ENCODE data around the gene KLHL1. TPM values are rescaled to one million over a fixed set of nuclear protein-coding genes. Genes with fewer than 3 reads are reported as not detected.

KLHL1 gene
- total RNA-seq, 1 donor from 2014 or later, result not detected

DNA sequence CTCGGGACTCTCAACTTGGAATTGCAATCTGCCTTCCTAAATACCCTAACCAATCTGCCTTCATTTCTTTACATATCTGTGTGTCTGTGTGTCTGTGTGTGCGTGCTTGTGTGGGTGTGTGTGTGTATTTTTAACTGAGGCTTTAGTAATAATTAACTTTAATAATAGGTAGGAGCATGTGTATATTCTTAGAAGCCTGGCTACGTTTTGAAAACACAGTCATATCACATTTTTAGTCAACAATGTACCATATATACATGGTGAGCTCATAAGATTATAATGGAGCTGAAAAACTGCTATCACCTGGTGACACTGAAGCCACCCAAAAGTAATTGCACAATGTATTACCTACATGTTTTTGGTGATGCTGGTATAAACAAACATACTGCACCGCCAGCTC lies 66.1 kb downstream of the KLHL1 start:
- ATAC-seq, result no peak

DNA sequence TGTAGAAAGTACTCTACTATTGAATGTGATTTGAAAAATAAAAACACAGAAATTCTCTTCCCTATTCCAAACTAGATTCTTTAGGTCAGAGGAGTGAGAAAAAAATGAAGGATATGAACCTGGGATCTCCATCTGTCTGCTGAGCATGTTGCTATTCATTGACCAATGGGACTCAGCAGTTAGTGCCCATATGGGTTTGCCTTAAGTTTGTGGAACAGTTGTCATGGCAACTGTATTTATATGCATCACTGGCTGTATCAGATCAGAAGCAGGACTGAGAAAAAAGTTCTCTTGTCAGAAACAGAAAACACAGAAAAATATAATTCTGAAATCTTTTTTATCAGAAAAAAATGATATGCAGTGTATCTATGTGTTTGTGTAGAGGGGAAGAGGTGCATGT lies 74.0 kb downstream of the KLHL1 start:
- H3K27ac ChIP-seq, result no peak overlapping the region
- H3K9me3 ChIP-seq, result peaks cover 4% of the 10 kb centered on the region
- ATAC-seq, result no peak

More for the DNA sequence above, 66.1 kb downstream of the KLHL1 start:
- H3K27ac ChIP-seq, result no peak overlapping the region
- TF ChIP-seq, protein P1, sequence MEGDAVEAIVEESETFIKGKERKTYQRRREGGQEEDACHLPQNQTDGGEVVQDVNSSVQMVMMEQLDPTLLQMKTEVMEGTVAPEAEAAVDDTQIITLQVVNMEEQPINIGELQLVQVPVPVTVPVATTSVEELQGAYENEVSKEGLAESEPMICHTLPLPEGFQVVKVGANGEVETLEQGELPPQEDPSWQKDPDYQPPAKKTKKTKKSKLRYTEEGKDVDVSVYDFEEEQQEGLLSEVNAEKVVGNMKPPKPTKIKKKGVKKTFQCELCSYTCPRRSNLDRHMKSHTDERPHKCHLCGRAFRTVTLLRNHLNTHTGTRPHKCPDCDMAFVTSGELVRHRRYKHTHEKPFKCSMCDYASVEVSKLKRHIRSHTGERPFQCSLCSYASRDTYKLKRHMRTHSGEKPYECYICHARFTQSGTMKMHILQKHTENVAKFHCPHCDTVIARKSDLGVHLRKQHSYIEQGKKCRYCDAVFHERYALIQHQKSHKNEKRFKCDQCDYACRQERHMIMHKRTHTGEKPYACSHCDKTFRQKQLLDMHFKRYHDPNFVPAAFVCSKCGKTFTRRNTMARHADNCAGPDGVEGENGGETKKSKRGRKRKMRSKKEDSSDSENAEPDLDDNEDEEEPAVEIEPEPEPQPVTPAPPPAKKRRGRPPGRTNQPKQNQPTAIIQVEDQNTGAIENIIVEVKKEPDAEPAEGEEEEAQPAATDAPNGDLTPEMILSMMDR (IDR thresholded peaks at IDR 0.05), result no peak
- no peaks in the 10 kb centered on the region for H3K9me3 ChIP-seq
- no peaks in the 10 kb centered on the region for H3K27me3 ChIP-seq (ENCODE audit: low read depth)
- no peaks in the 10 kb centered on the region for H3K4me1 ChIP-seq
- H3K4me3 ChIP-seq, result no peak overlapping the region
- intact Hi-C loops (cut with DNase I), result no loop called here
- no peaks in the 10 kb centered on the region for H3K36me3 ChIP-seq
- DNase-seq, result no peak

DNA sequence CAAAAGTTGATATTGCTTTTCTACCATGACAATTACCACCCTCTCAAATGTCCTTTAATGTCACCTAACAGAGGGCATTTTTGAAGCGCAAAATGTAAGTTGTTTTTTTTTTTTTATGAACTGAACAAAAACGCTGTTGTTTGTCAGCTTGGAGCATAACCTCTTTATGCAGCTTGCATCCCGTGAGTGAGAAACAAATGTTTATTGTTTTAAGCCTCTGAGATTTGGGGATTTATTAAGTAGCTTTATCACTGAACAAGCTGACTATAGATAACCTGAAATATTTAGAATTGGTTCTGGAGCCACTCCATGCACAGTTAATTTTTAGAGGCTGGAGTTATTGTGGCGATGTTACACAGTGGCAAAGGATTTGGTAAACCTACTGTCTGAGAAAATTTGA lies 80.7 kb downstream of the KLHL1 start:
- no peak for ATAC-seq
- no peaks in the 10 kb centered on the region for H3K36me3 ChIP-seq
- no peak overlapping the region for H3K27ac ChIP-seq
- TF ChIP-seq, protein P1 (IDR thresholded peaks at IDR 0.05), result no peak
- H3K27me3 ChIP-seq (ENCODE audit: low read depth), result no peaks in the 10 kb centered on the region
- no peak for DNase-seq
- no peaks in the 10 kb centered on the region for H3K4me1 ChIP-seq
- no peak overlapping the region for H3K4me3 ChIP-seq
- no peaks in the 10 kb centered on the region for H3K9me3 ChIP-seq
- intact Hi-C loops (cut with DNase I), result no loop called here

More for the DNA sequence above, 74.0 kb downstream of the KLHL1 start:
- Histone ChIP-seq H3K36me3 (no peaks in the 10 kb centered on the region), H3K27me3 (ENCODE audit: low read depth) (no peaks in the 10 kb centered on the region), H3K4me1 (no peaks in the 10 kb centered on the region), H3K4me3 (no peak overlapping the region)
- TF ChIP-seq, protein P1 (IDR thresholded peaks at IDR 0.05), result no peak
- DNase-seq, result no peak
- intact Hi-C loops (cut with DNase I), result no loop called here

DNA sequence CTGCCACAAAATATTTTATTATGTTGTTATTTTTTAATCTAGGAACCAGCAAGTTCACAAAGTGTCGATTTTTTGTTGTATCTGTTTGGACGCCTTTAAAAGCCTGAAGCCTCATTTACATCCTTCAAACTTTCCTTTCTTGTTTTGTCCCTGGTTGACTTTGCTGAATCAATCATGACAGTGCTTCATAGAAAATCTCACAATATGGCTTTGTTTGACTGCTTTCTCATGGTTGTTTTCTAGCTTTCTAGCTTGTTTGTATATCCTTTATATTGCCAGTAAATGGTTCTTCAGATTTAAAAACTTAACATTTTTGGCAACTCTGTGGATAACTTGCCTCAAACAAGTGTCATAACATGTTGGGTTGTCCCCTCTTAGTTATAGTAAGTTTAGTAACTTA lies 84.7 kb downstream of the KLHL1 start:
- TF ChIP-seq, protein P1 (IDR thresholded peaks at IDR 0.05), result no peak
- DNase-seq (no peak), ATAC-seq (no peak)
- intact Hi-C loops (cut with DNase I), result no loop called here
- no peak overlapping the region for H3K4me3 ChIP-seq
- H3K27ac ChIP-seq, result no peak overlapping the region
- H3K27me3 ChIP-seq (ENCODE audit: low read depth), result no peaks in the 10 kb centered on the region
- no peaks in the 10 kb centered on the region for H3K9me3 ChIP-seq
- H3K4me1 ChIP-seq, result no peaks in the 10 kb centered on the region
- H3K36me3 ChIP-seq, result no peaks in the 10 kb centered on the region

DNA sequence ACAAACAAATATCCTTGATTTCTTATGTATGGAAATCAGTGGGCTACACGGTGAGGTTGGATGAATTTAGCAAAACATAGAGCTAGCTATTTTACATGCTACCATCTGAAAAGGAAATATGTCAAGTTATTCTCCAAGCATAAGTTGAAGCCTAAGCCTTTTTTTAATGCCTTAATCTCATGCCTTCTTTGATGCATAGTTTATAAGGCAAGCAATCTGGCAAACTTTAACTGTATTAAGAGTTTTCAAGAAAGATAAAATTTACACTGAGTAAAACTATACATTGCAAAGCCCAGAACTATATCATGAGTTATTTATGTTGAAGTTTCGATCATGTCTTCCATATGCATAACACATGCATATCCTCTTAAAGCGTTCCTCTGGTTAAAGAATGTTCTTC lies 85.6 kb downstream of the KLHL1 start:
- H3K27me3 ChIP-seq (ENCODE audit: low read depth), result no peaks in the 10 kb centered on the region
- no peak overlapping the region for H3K4me3 ChIP-seq
- no peaks in the 10 kb centered on the region for H3K9me3 ChIP-seq
- DNase-seq, result no peak
- intact Hi-C loops (cut with DNase I), result no loop called here
- H3K27ac ChIP-seq, result no peak overlapping the region
- no peak for ATAC-seq
- TF ChIP-seq, protein P1 (IDR thresholded peaks at IDR 0.05), result no peak
- no peaks in the 10 kb centered on the region for H3K4me1 ChIP-seq
- no peaks in the 10 kb centered on the region for H3K36me3 ChIP-seq

DNA sequence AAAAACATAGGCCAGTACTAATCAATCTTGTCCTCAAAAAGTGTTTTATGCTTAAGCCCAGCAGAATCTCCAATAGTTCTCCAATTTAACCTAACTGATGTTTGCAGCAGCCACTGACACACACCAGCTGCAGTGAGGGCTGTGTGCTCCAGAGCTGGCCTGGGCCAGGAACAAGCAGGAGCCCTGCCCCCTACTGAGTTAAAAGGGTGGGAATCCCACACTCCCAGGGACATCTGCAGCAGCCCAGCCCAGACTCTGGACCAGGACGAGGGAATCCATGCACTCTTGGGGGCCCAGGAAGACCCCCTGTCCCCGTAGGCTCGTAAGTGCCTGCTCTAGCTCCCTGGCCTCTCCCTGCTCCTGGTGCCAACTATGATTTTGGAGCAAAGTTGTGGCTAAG lies 92.1 kb downstream of the KLHL1 start:
- no peak for ATAC-seq
- Histone ChIP-seq H3K27me3 (ENCODE audit: low read depth) (no peaks in the 10 kb centered on the region), H3K4me3 (no peak overlapping the region), H3K36me3 (no peaks in the 10 kb centered on the region), H3K27ac (no peak overlapping the region), H3K4me1 (no peaks in the 10 kb centered on the region), H3K9me3 (no peaks in the 10 kb centered on the region)
- intact Hi-C loops (cut with DNase I), result no loop called here
- TF ChIP-seq, protein P1 (IDR thresholded peaks at IDR 0.05), result no peak
- no peak for DNase-seq

Data from lower lobe of right lung (tissue), 2 donors.